Jurkat, Clone E6-1 (cell line): Measurements from ENCODE around the gene SNAP29.
"Not testable (repeated sequence)": the region's sequence is repeated elsewhere in the genome, so short reads cannot be mapped to it uniquely, and the experiment has no call there.

Source experiments
- DNase-seq: peaks from one replicate; pipeline ENCODE4 v3.0.0-alpha.2; 2011; ENCODE audit warnings: low read depth, low spot score
- H3K4me3 ChIP-seq: 2 replicates; pipeline ENCODE4 v1.5.1; 2011; ENCODE audit warnings: mild to moderate bottlenecking, low read length, control low read depth, moderate library complexity

SNAP29 gene

GRCh38 chr22:20918663-20919218 lies 59.9 kb downstream of the SNAP29 start:
- peak overlapping the region; percentile 94 for H3K4me3 ChIP-seq
- DNase-seq = no peak

GRCh38 chr22:20919718-20920117 lies 60.9 kb downstream of the SNAP29 start:
- H3K4me3 ChIP-seq = no peak overlapping the region
- no peak for DNase-seq

GRCh38 chr22:20920881-20921203 lies 62.0 kb downstream of the SNAP29 start:
- no peak overlapping the region for H3K4me3 ChIP-seq
- DNase-seq = no peak

GRCh38 chr22:20922141-20922751 lies 63.4 kb downstream of the SNAP29 start:
- H3K4me3 ChIP-seq = no peak overlapping the region

GRCh38 chr22:20926243-20926642 lies 67.4 kb downstream of the SNAP29 start:
- H3K4me3 ChIP-seq = no peak overlapping the region
- DNase-seq = no peak

More at GRCh38 chr22:20922141-20922751, 63.4 kb downstream of the SNAP29 start:
- DNase-seq = no peak

- no peak overlapping the region for H3K4me3 ChIP-seq
- DNase-seq = no peak
Observed at GRCh38 chr22:20927940-20928572, 69.2 kb downstream of the SNAP29 start.

GRCh38 chr22:20928573-20928967 lies 69.8 kb downstream of the SNAP29 start:
- no peak for DNase-seq
- no peak overlapping the region for H3K4me3 ChIP-seq

- H3K4me3 ChIP-seq = no peak overlapping the region
- no peak for DNase-seq
Observed at GRCh38 chr22:20930004-20930403, 71.2 kb downstream of the SNAP29 start.

- DNase-seq, H3K4me3 ChIP-seq: not testable (repeated sequence)
Observed at GRCh38 chr22:20930435-20930834, 71.6 kb downstream of the SNAP29 start.

GRCh38 chr22:20931126-20931654 lies 72.4 kb downstream of the SNAP29 start:
- DNase-seq = no peak
- H3K4me3 ChIP-seq = no peak overlapping the region

- H3K4me3 ChIP-seq = no peak overlapping the region
- DNase-seq = no peak
Observed at GRCh38 chr22:20933910-20934309, 75.1 kb downstream of the SNAP29 start.

- H3K4me3 ChIP-seq, DNase-seq: not testable (repeated sequence)
Observed at GRCh38 chr22:20935049-20935448, 76.2 kb downstream of the SNAP29 start.

- DNase-seq = not testable (repeated sequence)
Observed at GRCh38 chr22:20935780-20936539, 77.2 kb downstream of the SNAP29 start.

GRCh38 chr22:20937031-20937793 lies 78.4 kb downstream of the SNAP29 start:
- no peak for DNase-seq
- H3K4me3 ChIP-seq = no peak overlapping the region

More at GRCh38 chr22:20935780-20936539, 77.2 kb downstream of the SNAP29 start:
- H3K4me3 ChIP-seq = not testable (repeated sequence)

GRCh38 chr22:20937794-20938671 lies 79.2 kb downstream of the SNAP29 start:
- DNase-seq = no peak
- H3K4me3 ChIP-seq = no peak overlapping the region

- DNase-seq, H3K4me3 ChIP-seq: not testable (repeated sequence)
Observed at GRCh38 chr22:20939457-20940185, 80.8 kb downstream of the SNAP29 start.

GRCh38 chr22:20940186-20940651 lies 81.4 kb downstream of the SNAP29 start:
- no peak overlapping the region for H3K4me3 ChIP-seq
- DNase-seq = no peak
